BJ (cell line): ENCODE results near the gene GRIN3B. TPM values are rescaled to one million over a fixed set of nuclear protein-coding genes. Genes with fewer than 3 reads are reported as not detected.

Experiments used
- CTCF ChIA-PET: fragments of 350-600 bp; formaldehyde crosslinking; extraction: SDS; loops from one replicate; lab custom pipeline; 2021; ENCODE audit warnings: antibody characterized with exemption, inconsistent platforms; lab: Yijun Ruan, JAX
- POLR2A ChIA-PET: fragments of 300-600 bp; sonication (Branson Sonifier 250); formaldehyde crosslinking; extraction: SDS; loops from one replicate; lab custom pipeline; 2021; ENCODE audit warnings: antibody characterized with exemption; lab: Charles Lee
- DNase-seq: peaks from one replicate; pipeline ENCODE4 v3.0.0-alpha.2; 2011; ENCODE audit warnings: low read depth
- H3K27me3 ChIP-seq: 2 replicates; pipeline ENCODE4 v1.6.0; 2011; ENCODE audit warnings: low read length; ENCODE audit not compliant: control insufficient read depth, insufficient read depth
- H3K36me3 ChIP-seq: 2 replicates; pipeline ENCODE4 v1.5.1; 2011; ENCODE audit warnings: low read length; ENCODE audit not compliant: control insufficient read depth, insufficient read depth
- H3K4me3 ChIP-seq: 2 replicates; pipeline ENCODE4 v1.5.1; 2011; ENCODE audit warnings: low read depth, mild to moderate bottlenecking, control low read depth, low read length
- CTCF ChIP-seq: IDR thresholded peaks from 2 replicates; pipeline ENCODE4 v1.5.1; 2011; ENCODE audit warnings: low read depth, mild to moderate bottlenecking, control low read depth, inconsistent platforms, low read length, moderate library complexity; ENCODE audit not compliant: insufficient read depth
- polyA plus RNA-seq: library from polyadenylated mRNA; depleted of rRNA; stranded (reverse); fragments of >200 nt; gene quantifications from 2 replicates; pipeline ENCODE4 v1.2.3, GENCODE V29; 2011; rRNA removed
- small RNA-seq: library from RNA; depleted of rRNA; stranded (forward); fragments of <200 nt; gene quantifications from one replicate; pipeline ENCODE3, GENCODE V24; 2012; ENCODE audit warnings: low replicate concordance, low read depth; ENCODE audit not compliant: insufficient read length

Gene GRIN3B
- polyA plus RNA-seq, 1 experiment = 0.32 TPM

GRCh38 chr19:1057176-1057855 is 57.1 kb downstream of the GRIN3B start:
- no peaks in the 10 kb centered on the region for H3K36me3 ChIP-seq
- no peak for DNase-seq
- ChIA-PET POLR2A (no interaction called here), CTCF (no interaction called here)
- no peaks in the 10 kb centered on the region for H3K27me3 ChIP-seq
- TF ChIP-seq CTCF = no peak
- H3K4me3 ChIP-seq = no peak overlapping the region

- no peak for DNase-seq
- ChIA-PET POLR2A (no interaction called here), CTCF (no interaction called here)
- Histone ChIP-seq H3K4me3 (no peak overlapping the region), H3K27me3 (no peaks in the 10 kb centered on the region), H3K36me3 (no peaks in the 10 kb centered on the region)
- TF ChIP-seq CTCF = no peak
Measured at GRCh38 chr19:1058112-1058511, 57.9 kb downstream of the GRIN3B start.

Small RNAs within 50 kb of the gene (small RNA-seq; reads per million reads assigned to genes)
- gene RNU6-2 = not detected

Other genes starting within 250 kb of the GRIN3B start
- 0.05 and 0.06 TPM in 2 replicates for gene MISP, start 249.3 kb upstream of the GRIN3B start, polyA plus RNA-seq
- gene PTBP1, start 203.0 kb upstream of the GRIN3B start, polyA plus RNA-seq = 137 and 328 TPM in 2 replicates
- 0.56 and 1.1 TPM in 2 replicates for gene PLPPR3, start 178.5 kb upstream of the GRIN3B start, polyA plus RNA-seq
- gene AZU1, start 172.6 kb upstream of the GRIN3B start, polyA plus RNA-seq = 0.07 TPM in 1 of 2 replicates, not detected in the other
- gene PRTN3, start 159.4 kb upstream of the GRIN3B start, polyA plus RNA-seq = not detected in 2 replicates
- 0.10 and 0.12 TPM in 2 replicates for gene ELANE, start 148.1 kb upstream of the GRIN3B start, polyA plus RNA-seq
- gene CFD, start 140.8 kb upstream of the GRIN3B start, polyA plus RNA-seq = 0.70 and 0.77 TPM in 2 replicates
- gene MED16, start 107.2 kb upstream of the GRIN3B start, polyA plus RNA-seq = 21.5 and 39.8 TPM in 2 replicates
- gene RNU6-9, start 106.9 kb upstream of the GRIN3B start, polyA plus RNA-seq = not detected in 2 replicates
- gene R3HDM4, start 87.2 kb upstream of the GRIN3B start, polyA plus RNA-seq = 35.3 and 46.6 TPM in 2 replicates
- gene KISS1R, start 83.1 kb upstream of the GRIN3B start, polyA plus RNA-seq = not detected in 2 replicates
- 10.7 and 17.4 TPM in 2 replicates for gene ARID3A, start 74.4 kb upstream of the GRIN3B start, polyA plus RNA-seq
- gene WDR18, start 16.1 kb upstream of the GRIN3B start, polyA plus RNA-seq = 28.1 and 44.3 TPM in 2 replicates
- 69.2 and 111 TPM in 2 replicates for gene TMEM259, start 20.7 kb downstream of the GRIN3B start, polyA plus RNA-seq
- gene RNU6-2, start 21.1 kb downstream of the GRIN3B start, polyA plus RNA-seq = not detected in 2 replicates
- 315 and 529 TPM in 2 replicates for gene CNN2, start 26.2 kb downstream of the GRIN3B start, polyA plus RNA-seq
- gene ABCA7, start 39.7 kb downstream of the GRIN3B start, polyA plus RNA-seq = 1.3 and 1.9 TPM in 2 replicates
- gene ARHGAP45, start 66.7 kb downstream of the GRIN3B start, polyA plus RNA-seq = 0.13 and 0.28 TPM in 2 replicates
- gene POLR2E, start 95.0 kb downstream of the GRIN3B start, polyA plus RNA-seq = 174 and 292 TPM in 2 replicates
- gene GPX4, start 103.6 kb downstream of the GRIN3B start, polyA plus RNA-seq = 463 and 626 TPM in 2 replicates
- gene SBNO2, start 173.8 kb downstream of the GRIN3B start, polyA plus RNA-seq = 15.5 and 26.1 TPM in 2 replicates
- gene STK11, start 205.4 kb downstream of the GRIN3B start, polyA plus RNA-seq = 26.3 and 33.6 TPM in 2 replicates
- gene CBARP, start 237.6 kb downstream of the GRIN3B start, polyA plus RNA-seq = 0.97 and 1.6 TPM in 2 replicates
- gene ATP5F1D, start 241.3 kb downstream of the GRIN3B start, polyA plus RNA-seq = 57.9 and 65.1 TPM in 2 replicates
- gene MIDN, start 248.2 kb downstream of the GRIN3B start, polyA plus RNA-seq = 6.9 and 8.4 TPM in 2 replicates